Fibroblast of the aortic adventitia (primary cell): ENCODE measurements around the gene ACE. TPM values are rescaled to one million over a fixed set of nuclear protein-coding genes. Genes with fewer than 3 reads are reported as not detected.

ENCODE experiments used
- DNase-seq: peaks from one replicate; pipeline ENCODE4 v3.0.0-alpha.2; 2010; ENCODE audit warnings: low read depth
- H3K4me3 ChIP-seq: 2 replicates; pipeline ENCODE4 v1.5.1; 2011; ENCODE audit warnings: low read depth, mild to moderate bottlenecking, control low read depth, low read length, moderate library complexity
- CTCF ChIP-seq: IDR thresholded peaks from 2 replicates; pipeline ENCODE4 v1.5.1; 2011; ENCODE audit warnings: mild to moderate bottlenecking, low read length, control low read depth, inconsistent platforms; ENCODE audit not compliant: insufficient read depth
- total RNA-seq: library from RNA; depleted of rRNA; stranded (reverse); fragments of >200 nt; gene quantifications from 2 replicates; pipeline ENCODE4 v1.2.3, GENCODE V29; 2012; ENCODE audit warnings: low replicate concordance

The ACE gene
- total RNA-seq, 1 donor = 24.3 TPM

- H3K4me3 ChIP-seq = no peak overlapping the region
- TF ChIP-seq CTCF = no peak
- DNase-seq = no peak
These were observed 41.1 kb downstream of the ACE start for GRCh38 chr17:63517825-63518534.

GRCh38 chr17:63519116-63519881 lies 42.4 kb downstream of the ACE start:
- DNase-seq = no peak
- TF ChIP-seq CTCF = no peak
- H3K4me3 ChIP-seq = no peak overlapping the region

- H3K4me3 ChIP-seq = no peak overlapping the region
- no peak for TF ChIP-seq CTCF
- DNase-seq = no peak
These were observed 43.4 kb downstream of the ACE start for GRCh38 chr17:63519972-63520882.

- H3K4me3 ChIP-seq = peak within 1 kb of the TSS; percentile 42
These were observed 46.5 kb downstream of the ACE start, which contains the start of gene KCNH6 for GRCh38 chr17:63523253-63523855. TSS of gene KCNH6 (plus strand) at chr17:63523358. CDS start at chr17:63523414, 56 bp downstream.

GRCh38 chr17:63524051-63524450 lies 47.2 kb downstream of the ACE start:
- no peak for DNase-seq
- TF ChIP-seq CTCF = no peak

More at GRCh38 chr17:63523253-63523855, 46.5 kb downstream of the ACE start, which contains the start of gene KCNH6:
- DNase-seq = no peak
- no peak for TF ChIP-seq CTCF

More at GRCh38 chr17:63524051-63524450, 47.2 kb downstream of the ACE start:
- H3K4me3 ChIP-seq = no peak overlapping the region
